ENCODE measurements around the gene USP30.

- no peak for TF ChIP-seq POLR2A (IDR thresholded peaks at IDR 0.05)
- no peak for TF ChIP-seq CTCF (IDR thresholded peaks at IDR 0.05)
Measured at GRCh38 chr12:109014984-109015765, 37.2 kb upstream of the USP30 start.

All from body of pancreas (tissue), 4 donors.